ENCODE measurements around the gene DCDC2C.

The DCDC2C gene

GRCh38 chr2:3680548-3681345, 22.6 kb upstream of the DCDC2C start:
- H3K36me3 Mint-ChIP-seq (ENCODE audit: low read depth) = no peaks in the 10 kb centered on the region
- H3K4me1 Mint-ChIP-seq (ENCODE audit: low read depth) = no peaks in the 10 kb centered on the region
- no peak overlapping the region for H3K4me3 Mint-ChIP-seq
- H3K27me3 Mint-ChIP-seq (ENCODE audit: low read depth) = no peaks in the 10 kb centered on the region
- H3K9me3 Mint-ChIP-seq = no peaks in the 10 kb centered on the region
- no peak overlapping the region for H3K27ac Mint-ChIP-seq

GRCh38 chr2:3681625-3682024, 21.8 kb upstream of the DCDC2C start:
- Mint-ChIP-seq H3K9me3 (no peaks in the 10 kb centered on the region), H3K4me1 (ENCODE audit: low read depth) (no peaks in the 10 kb centered on the region), H3K27me3 (ENCODE audit: low read depth) (no peaks in the 10 kb centered on the region), H3K36me3 (ENCODE audit: low read depth) (no peaks in the 10 kb centered on the region), H3K27ac (no peak overlapping the region), H3K4me3 (no peak overlapping the region)

GRCh38 chr2:3682811-3683210, 20.6 kb upstream of the DCDC2C start:
- H3K4me3 Mint-ChIP-seq = no peak overlapping the region
- H3K27me3 Mint-ChIP-seq (ENCODE audit: low read depth) = peaks cover 5% of the 10 kb centered on the region
- no peaks in the 10 kb centered on the region for H3K4me1 Mint-ChIP-seq (ENCODE audit: low read depth)
- no peaks in the 10 kb centered on the region for H3K36me3 Mint-ChIP-seq (ENCODE audit: low read depth)
- no peak overlapping the region for H3K27ac Mint-ChIP-seq
- no peaks in the 10 kb centered on the region for H3K9me3 Mint-ChIP-seq

GRCh38 chr2:3683748-3684454, 19.5 kb upstream of the DCDC2C start:
- Mint-ChIP-seq H3K4me3 (no peak overlapping the region), H3K27ac (no peak overlapping the region), H3K27me3 (ENCODE audit: low read depth) (peaks cover 5% of the 10 kb centered on the region), H3K9me3 (no peaks in the 10 kb centered on the region), H3K36me3 (ENCODE audit: low read depth) (no peaks in the 10 kb centered on the region), H3K4me1 (ENCODE audit: low read depth) (no peaks in the 10 kb centered on the region)

GRCh38 chr2:3689998-3690748, 13.2 kb upstream of the DCDC2C start:
- Mint-ChIP-seq H3K27ac (no peak overlapping the region), H3K36me3 (ENCODE audit: low read depth) (no peaks in the 10 kb centered on the region), H3K9me3 (peaks cover 7% of the 10 kb centered on the region), H3K4me1 (ENCODE audit: low read depth) (no peaks in the 10 kb centered on the region), H3K4me3 (no peak overlapping the region), H3K27me3 (ENCODE audit: low read depth) (peaks cover 14% of the 10 kb centered on the region)

- Mint-ChIP-seq H3K27ac (no peak overlapping the region), H3K9me3 (peaks cover 7% of the 10 kb centered on the region), H3K27me3 (ENCODE audit: low read depth) (peaks cover 14% of the 10 kb centered on the region), H3K4me3 (no peak overlapping the region), H3K4me1 (ENCODE audit: low read depth) (no peaks in the 10 kb centered on the region), H3K36me3 (ENCODE audit: low read depth) (no peaks in the 10 kb centered on the region)
Measured at GRCh38 chr2:3692375-3692774, 11.0 kb upstream of the DCDC2C start.

- Mint-ChIP-seq H3K4me1 (ENCODE audit: low read depth) (no peaks in the 10 kb centered on the region), H3K36me3 (ENCODE audit: low read depth) (no peaks in the 10 kb centered on the region), H3K4me3 (no peak overlapping the region), H3K27ac (no peak overlapping the region), H3K9me3 (no peaks in the 10 kb centered on the region), H3K27me3 (ENCODE audit: low read depth) (peaks cover 12% of the 10 kb centered on the region)
Measured at GRCh38 chr2:3696545-3696944, 6.8 kb upstream of the DCDC2C start.

GRCh38 chr2:3701071-3701470, 2.3 kb upstream of the DCDC2C start:
- Mint-ChIP-seq H3K36me3 (ENCODE audit: low read depth) (peaks cover 2% of the 10 kb centered on the region), H3K9me3 (peaks cover 4% of the 10 kb centered on the region), H3K27me3 (ENCODE audit: low read depth) (peaks cover 11% of the 10 kb centered on the region)

GRCh38 chr2:3703757-3704355, 481 bp downstream of the DCDC2C start:
- H3K4me3 Mint-ChIP-seq = no peak overlapping the region
- H3K4me1 Mint-ChIP-seq (ENCODE audit: low read depth) = peaks cover 2% of the 10 kb centered on the region
- H3K27me3 Mint-ChIP-seq (ENCODE audit: low read depth) = peaks cover 10% of the 10 kb centered on the region
- H3K9me3 Mint-ChIP-seq = peaks cover 4% of the 10 kb centered on the region
- H3K27ac Mint-ChIP-seq = no peak overlapping the region
- peaks cover 2% of the 10 kb centered on the region for H3K36me3 Mint-ChIP-seq (ENCODE audit: low read depth)

More at GRCh38 chr2:3701071-3701470, 2.3 kb upstream of the DCDC2C start:
- H3K4me3 Mint-ChIP-seq = no peak overlapping the region
- no peak overlapping the region for H3K27ac Mint-ChIP-seq
- peaks cover 2% of the 10 kb centered on the region for H3K4me1 Mint-ChIP-seq (ENCODE audit: low read depth)

- peaks cover 2% of the 10 kb centered on the region for H3K36me3 Mint-ChIP-seq (ENCODE audit: low read depth)
- no peak overlapping the region for H3K4me3 Mint-ChIP-seq
- H3K4me1 Mint-ChIP-seq (ENCODE audit: low read depth) = peaks cover 2% of the 10 kb centered on the region
- peaks cover 4% of the 10 kb centered on the region for H3K9me3 Mint-ChIP-seq
- no peak overlapping the region for H3K27ac Mint-ChIP-seq
- H3K27me3 Mint-ChIP-seq (ENCODE audit: low read depth) = peaks cover 10% of the 10 kb centered on the region
Measured at GRCh38 chr2:3704692-3705091, 1.3 kb downstream of the DCDC2C start.

GRCh38 chr2:3705782-3706181, 2.4 kb downstream of the DCDC2C start:
- H3K9me3 Mint-ChIP-seq = peaks cover 4% of the 10 kb centered on the region
- H3K27me3 Mint-ChIP-seq (ENCODE audit: low read depth) = peaks cover 10% of the 10 kb centered on the region
- no peak overlapping the region for H3K4me3 Mint-ChIP-seq
- peaks cover 2% of the 10 kb centered on the region for H3K36me3 Mint-ChIP-seq (ENCODE audit: low read depth)
- H3K4me1 Mint-ChIP-seq (ENCODE audit: low read depth) = peaks cover 2% of the 10 kb centered on the region
- H3K27ac Mint-ChIP-seq = no peak overlapping the region

- no peak overlapping the region for H3K4me3 Mint-ChIP-seq
- H3K4me1 Mint-ChIP-seq (ENCODE audit: low read depth) = peaks cover 2% of the 10 kb centered on the region
- no peak overlapping the region for H3K27ac Mint-ChIP-seq
- H3K27me3 Mint-ChIP-seq (ENCODE audit: low read depth) = peaks cover 10% of the 10 kb centered on the region
- H3K36me3 Mint-ChIP-seq (ENCODE audit: low read depth) = peaks cover 2% of the 10 kb centered on the region
- peaks cover 4% of the 10 kb centered on the region for H3K9me3 Mint-ChIP-seq
Measured at GRCh38 chr2:3706892-3707291, 3.5 kb downstream of the DCDC2C start.

- Mint-ChIP-seq H3K9me3 (peaks cover 4% of the 10 kb centered on the region), H3K27ac (no peak overlapping the region), H3K4me3 (no peak overlapping the region), H3K36me3 (ENCODE audit: low read depth) (no peaks in the 10 kb centered on the region), H3K27me3 (ENCODE audit: low read depth) (peaks cover 6% of the 10 kb centered on the region), H3K4me1 (ENCODE audit: low read depth) (no peaks in the 10 kb centered on the region)
Measured at GRCh38 chr2:3708576-3708975, 5.2 kb downstream of the DCDC2C start.

GRCh38 chr2:3709225-3709624, 5.8 kb downstream of the DCDC2C start:
- no peaks in the 10 kb centered on the region for H3K36me3 Mint-ChIP-seq (ENCODE audit: low read depth)
- H3K27ac Mint-ChIP-seq = no peak overlapping the region
- H3K4me1 Mint-ChIP-seq (ENCODE audit: low read depth) = no peaks in the 10 kb centered on the region
- peaks cover 4% of the 10 kb centered on the region for H3K9me3 Mint-ChIP-seq
- H3K4me3 Mint-ChIP-seq = no peak overlapping the region
- peaks cover 6% of the 10 kb centered on the region for H3K27me3 Mint-ChIP-seq (ENCODE audit: low read depth)

Measured in T-helper 1 cell treated with Interleukin-12 subunit alpha and Interleukin-12 subunit beta and Interleukin-4 antibody, amounts not matched to agents 30 μg/mL and 1 μg/mL, for 36 hours (primary cell).